Measurements from ENCODE around the gene CAPZA1.

Gene CAPZA1

DNA sequence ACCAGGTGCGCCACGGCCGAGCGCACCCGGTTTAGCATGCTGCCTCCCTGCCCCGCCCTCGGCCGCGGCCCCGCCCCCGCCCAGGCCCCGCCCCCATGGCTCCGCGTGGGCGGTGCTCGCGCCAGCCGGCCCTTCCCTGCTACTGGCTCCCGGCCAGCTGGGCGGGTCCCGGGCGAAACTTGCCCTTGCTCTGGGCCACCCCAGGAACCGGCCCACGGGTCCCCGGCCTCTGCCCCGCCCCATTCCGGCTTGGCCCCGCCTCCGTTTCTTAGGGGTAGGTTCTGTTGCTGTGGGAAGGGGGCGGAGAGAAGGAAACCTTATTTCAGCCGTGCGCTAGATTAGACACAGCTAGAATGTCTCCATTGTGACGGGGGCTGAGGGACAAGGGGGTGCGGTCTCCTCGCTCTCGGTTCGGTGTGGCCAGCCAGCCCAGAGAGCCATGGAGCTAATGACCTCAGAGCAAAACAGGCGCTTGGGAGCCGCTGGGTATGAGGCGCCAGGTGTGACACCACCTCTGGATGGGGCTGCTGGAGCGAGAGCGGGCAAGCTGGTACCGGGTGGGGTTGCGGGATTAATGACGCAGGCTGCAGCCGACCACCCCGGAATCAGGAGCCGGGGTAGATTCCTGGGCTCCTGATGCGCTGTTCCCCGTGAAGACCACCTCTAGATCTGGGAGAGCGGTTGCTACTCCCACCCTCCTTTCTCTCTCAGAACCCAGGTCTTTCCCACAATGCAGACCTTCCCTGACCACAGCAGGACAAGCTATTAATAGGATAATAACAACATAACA, 95.8 kb downstream of the CAPZA1 start, which contains the start of gene PPM1J:
Gene PPM1J (minus strand): TSS at position 69 of the 790 bp plus-strand sequence. CDS start 31 bp downstream, at position 38.
- peak; percentile 91 to 96 (median 91) for DNase-seq (ENCODE audit: low read depth in 3 of 3)

DNA sequence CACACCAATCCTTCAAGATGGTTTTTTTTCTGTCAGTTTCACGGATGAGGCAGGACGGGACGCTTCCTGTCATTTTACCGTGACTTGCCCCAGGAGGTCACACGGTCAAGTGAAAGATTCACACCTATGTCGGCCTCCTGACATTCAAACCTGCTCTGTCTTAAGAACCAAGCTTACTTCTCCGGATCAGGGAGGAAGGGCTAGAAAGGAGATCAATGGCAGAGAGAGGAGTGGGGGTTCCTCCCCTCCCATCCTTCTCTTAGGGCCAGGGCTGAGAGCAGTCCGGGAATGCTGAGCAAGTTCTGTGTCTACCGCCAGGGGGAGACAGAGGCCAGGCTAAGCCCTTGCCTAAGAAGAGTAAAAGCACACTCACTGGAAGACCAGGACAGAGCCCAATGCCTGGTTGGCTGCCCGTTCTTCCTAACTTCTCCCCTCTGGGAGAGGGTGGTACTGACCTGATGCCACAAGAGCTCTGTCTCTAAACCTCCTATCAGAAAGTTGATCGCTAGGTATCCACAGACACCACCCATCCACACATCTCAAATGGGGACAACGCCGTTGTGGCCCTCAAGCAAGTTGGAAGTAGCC, 96.6 kb downstream of the CAPZA1 start:
- DNase-seq (ENCODE audit: low read depth in 3 of 3) = peak in 2 of 3 donors; percentile 67 to 77

- no peak for DNase-seq (ENCODE audit: low read depth in 3 of 3)
These were observed 97.7 kb downstream of the CAPZA1 start for GRCh38 chr1:112717263-112717873.

- peak in 2 of 3 donors; percentile 63 to 75 for DNase-seq (ENCODE audit: low read depth in 3 of 3)
These were observed 99.2 kb downstream of the CAPZA1 start for GRCh38 chr1:112718691-112719418.

GRCh38 chr1:112719706-112720105, 100.1 kb downstream of the CAPZA1 start:
- DNase-seq (ENCODE audit: low read depth in 3 of 3) = no peak

DNA sequence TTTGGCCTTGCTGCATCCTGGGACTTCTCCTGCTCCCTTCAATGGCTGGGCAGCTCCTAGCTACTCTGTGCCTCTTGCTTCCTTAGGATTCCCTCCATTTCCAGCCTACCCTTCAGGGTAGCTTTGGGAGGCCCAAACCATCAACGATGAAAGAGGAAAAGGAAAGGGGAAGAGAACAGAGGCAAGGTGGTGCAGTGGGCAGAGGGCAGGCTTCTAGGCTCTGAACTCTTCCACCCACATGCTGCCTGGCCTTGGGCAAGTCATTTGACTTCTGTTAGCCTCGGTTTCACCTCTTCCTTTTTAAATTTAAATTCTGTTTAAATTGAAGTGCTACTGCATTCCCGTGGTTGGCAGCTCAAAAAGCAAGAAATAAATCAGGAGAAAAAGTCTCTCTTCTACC, 101.2 kb downstream of the CAPZA1 start:
- DNase-seq (ENCODE audit: low read depth in 3 of 3) = no peak

All from stimulated activated CD4-positive, alpha-beta T cell treated with anti-CD3 and anti-CD28 coated beads, TNF-alpha, amount 100 ng/mL, for 48 hours (primary cell).